Measurements from ENCODE around the gene CORO2B.

GRCh38 chr15:68590721-68591389 is 12.1 kb downstream of the CORO2B start:
- TF ChIP-seq POLR2A (IDR thresholded peaks at IDR 0.05): no peak
- no peak for TF ChIP-seq CTCF (IDR thresholded peaks at IDR 0.05)

Data from uterus (tissue), 2 donors.